GM12878 (cell line): ENCODE measurements around the gene CDRT15. TPM values are rescaled to one million over a fixed set of nuclear protein-coding genes. Genes with fewer than 3 reads are reported as not detected.
"Not testable (repeated sequence)": the region's sequence is repeated elsewhere in the genome, so short reads cannot be mapped to it uniquely, and the experiment has no call there.

Source experiments
- ATAC-seq: fragments of 200-7000 bp; cut with Tn5 transposase; 3 replicates; pipeline ENCODE4 v1.9.1; 2020; ENCODE audit warnings: mild to moderate bottlenecking, moderate library complexity
- Bru-seq: library from RNA; stranded (reverse); fragments of 400-500 nt; gene quantifications from one replicate; lab custom pipeline; 2021; lab: Mats Ljungman, UMichigan
- BruChase-seq, 2 experiments: library from RNA; stranded (reverse); fragments of 400-500 nt; gene quantifications; one replicate each; lab custom pipeline; 2021; lab: Mats Ljungman, UMichigan
- BruUV-seq: library from RNA; stranded (reverse); fragments of 400-500 nt; replicated peaks from 2 replicates; lab custom pipeline; 2021; lab: Mats Ljungman, UMichigan
- CTCF ChIA-PET: fragments of 300-600 bp; sonication (Branson Sonifier 250); formaldehyde crosslinking; extraction: SDS; loops from one replicate; lab custom pipeline; 2021; ENCODE audit warnings: inconsistent platforms; lab: Yijun Ruan, JAX
- POLR2A ChIA-PET: fragments of 350-600 bp; formaldehyde crosslinking; extraction: SDS; loops from one replicate; lab custom pipeline; 2021; ENCODE audit warnings: inconsistent platforms; lab: Charles Lee
- RAD21 ChIA-PET: fragments of 300-600 bp; sonication (Branson Sonifier 250); formaldehyde crosslinking; loops from one replicate; lab custom pipeline; 2023; ENCODE audit warnings: antibody characterized with exemption; ENCODE audit not compliant: unreplicated experiment; lab: Charles Lee
- SMC1A ChIA-PET: fragments of 300-600 bp; sonication (Branson Sonifier 250); formaldehyde crosslinking; loops from one replicate; lab custom pipeline; 2023; ENCODE audit not compliant: unreplicated experiment, uncharacterized antibody; lab: Charles Lee
- DNase-seq: peaks from one replicate; pipeline ENCODE4 v3.0.0-alpha.2; 2011; ENCODE audit warnings: low read depth, low spot score
- FAIRE-seq: peaks from 3 replicates; lab custom pipeline; 2011; peaks lifted over from hg19 to GRCh38; lab: Jason Lieb, UNC
- H2AFZ ChIP-seq: 2 replicates; pipeline ENCODE4 v1.6.0; 2011; ENCODE audit warnings: low read depth, low read length, control low read depth; ENCODE audit not compliant: control insufficient read depth
- H3K27ac ChIP-seq: 2 replicates; pipeline ENCODE4 v1.5.1; 2011; ENCODE audit warnings: control low read depth; ENCODE audit not compliant: control insufficient read depth, insufficient read depth
- H3K27me3 ChIP-seq, 2 experiments: replicated peaks in 1 of 2; 2 replicates each; pipeline versions ENCODE4 v1.6.0 to v1.6.1; 2011; ENCODE audit warnings: low read length in 1 of 2; ENCODE audit not compliant: control insufficient read depth in 2 of 2, insufficient read depth in 2 of 2
- H3K36me3 ChIP-seq, 2 experiments: 2 replicates each; pipeline ENCODE4 v1.5.1; 2011; ENCODE audit warnings: low read length in 1 of 2; ENCODE audit not compliant: control insufficient read depth in 2 of 2, insufficient read depth in 2 of 2
- H3K4me1 ChIP-seq: 2 replicates; pipeline ENCODE4 v1.6.1; 2011; ENCODE audit warnings: mild to moderate bottlenecking, low read length, moderate library complexity, mixed read lengths; ENCODE audit not compliant: control insufficient read depth, insufficient read depth
- H3K4me2 ChIP-seq: 2 replicates; pipeline ENCODE4 v1.6.0; 2011; ENCODE audit warnings: control low read depth; ENCODE audit not compliant: control insufficient read depth, insufficient read depth
- H3K4me3 ChIP-seq: fragments of 200-600 bp; sonication (generic); 2 replicates; pipeline ENCODE4 v1.5.1; 2016
- H3K79me2 ChIP-seq: 2 replicates; pipeline ENCODE4 v1.6.0; 2011; ENCODE audit warnings: low read length; ENCODE audit not compliant: control insufficient read depth, insufficient read depth
- H3K9ac ChIP-seq: 2 replicates; pipeline ENCODE4 v1.8.0; 2011; ENCODE audit warnings: low read length, control low read depth, mixed read lengths; ENCODE audit not compliant: control insufficient read depth, insufficient read depth
- H3K9me3 ChIP-seq: replicated peaks from 3 replicates; pipeline ENCODE4 v1.5.1; 2011; ENCODE audit warnings: mild to moderate bottlenecking, low read length; ENCODE audit not compliant: control insufficient read depth, insufficient read depth
- H4K20me1 ChIP-seq: 2 replicates; pipeline ENCODE4 v1.6.0; 2011; ENCODE audit not compliant: control insufficient read depth, insufficient read depth
- ATF7 ChIP-seq: fragments of 450-650 bp; IDR thresholded peaks from 2 replicates; pipeline ENCODE4 v1.6.1; 2016; ENCODE audit warnings: low read depth, mild to moderate bottlenecking
- BMI1 ChIP-seq: fragments of 450-650 bp; IDR thresholded peaks from 2 replicates; pipeline ENCODE4 v1.6.1; 2016; ENCODE audit warnings: mild to moderate bottlenecking, moderate library complexity, borderline replicate concordance
- CBFB ChIP-seq: IDR thresholded peaks from 2 replicates; pipeline ENCODE4 v1.6.1; 2016; ENCODE audit warnings: antibody characterized with exemption, low read depth
- CREM ChIP-seq: IDR thresholded peaks from 2 replicates; pipeline ENCODE4 v1.6.1; 2014; ENCODE audit warnings: antibody characterized with exemption, low read depth
- EGR1 ChIP-seq, 2 experiments: IDR thresholded peaks; 1 replicate in 1 of 2; 2 replicates in 1 of 2; pipeline ENCODE4 v1.6.1; 2011 to 2012; ENCODE audit warnings: low read depth in 2 of 2, low read length in 2 of 2, borderline replicate concordance in 1 of 2, mild to moderate bottlenecking in 1 of 2, moderate library complexity in 1 of 2
- HDGF ChIP-seq: fragments of 450-650 bp; IDR thresholded peaks from 2 replicates; pipeline ENCODE4 v1.6.1; 2016; ENCODE audit warnings: antibody characterized with exemption
- MXI1 ChIP-seq: fragments of 150-350 bp; IDR thresholded peaks from 2 replicates; pipeline ENCODE4 v1.6.1; 2011; ENCODE audit warnings: low read depth, mild to moderate bottlenecking, inconsistent platforms, low read length, improper control_type of control experiment
- POU2F2 ChIP-seq: IDR thresholded peaks from 3 replicates; pipeline ENCODE4 v1.6.1; 2011; ENCODE audit warnings: low read depth, mild to moderate bottlenecking, low read length, borderline replicate concordance
- RAD51 ChIP-seq: fragments of 450-650 bp; IDR thresholded peaks from 2 replicates; pipeline ENCODE4 v1.6.1; 2016; ENCODE audit warnings: moderate library complexity, mild to moderate bottlenecking, inconsistent platforms
- RUNX3 ChIP-seq: IDR thresholded peaks from 2 replicates; pipeline ENCODE4 v1.6.1; 2012; ENCODE audit warnings: low read length, inconsistent platforms
- SMAD1 ChIP-seq: fragments of 450-650 bp; IDR thresholded peaks from 2 replicates; pipeline ENCODE4 v1.6.1; 2018; ENCODE audit warnings: mild to moderate bottlenecking, low read depth; ENCODE audit not compliant: partially characterized antibody
- SMC3 ChIP-seq: IDR thresholded peaks from 2 replicates; pipeline ENCODE4 v1.6.1; 2011; ENCODE audit warnings: low read length, improper control_type of control experiment, borderline replicate concordance
- TARDBP ChIP-seq: IDR thresholded peaks from 2 replicates; pipeline ENCODE4 v1.6.1; 2016; ENCODE audit warnings: borderline replicate concordance
- WRNIP1 ChIP-seq: IDR thresholded peaks from 2 replicates; pipeline ENCODE4 v1.6.1; 2011; ENCODE audit warnings: low read depth, low read length, improper control_type of control experiment, borderline replicate concordance
- WGBS: methylation state at CpG from one replicate; pipeline ENCODE4 v1.1.6; 2016; ENCODE audit warnings: low lambda C conversion rate; ENCODE audit not compliant: insufficient replicate concordance, insufficient coverage; ENCODE audit errors: missing lambda C conversion rate; 5-methylcytosine and 5-hydroxymethylcytosine counted together
- in situ Hi-C: fragments of 300-500 bp; cut with MboI; formaldehyde crosslinking; loops from 9 replicates; pipeline ENCODE4 v1.14.3; 2018; ENCODE audit warnings: mixed read lengths
- intact Hi-C: fragments of 100-400 bp; cut with micrococcal nuclease; formaldehyde crosslinking; loops from one replicate; pipeline ENCODE4 v1.14.2; 2022; ENCODE audit not compliant: unreplicated experiment
- long read RNA-seq, 2 experiments: library from polyadenylated mRNA; unstranded; transcript quantifications; one replicate each; pipeline ENCODE4 v2.0.0, GENCODE V29; 2019 to 2020
- polyA minus RNA-seq, 3 experiments: library from RNA; depleted of rRNA, polyadenylated mRNA; stranded (reverse); fragments of >200 nt; gene quantifications; 2 replicates each; pipeline ENCODE4 v1.2.3, GENCODE V29; 2011
- polyA plus RNA-seq, 11 experiments: library from polyadenylated mRNA; depleted of rRNA in 4 of 11; unstranded in 6 of 11; stranded (reverse) in 5 of 11; fragments of >200 nt; fragmentation: Nextera tagmentation in 4 of 11; fragmentation: Illumina TruSeq in 1 of 11; extraction: Ambion mirVana in 4 of 11; extraction: Trizol in 1 of 11; gene quantifications; 1 replicate in 1 of 11; 2 replicates in 10 of 11; pipeline versions ENCODE4 v1.2.1 to v1.2.3, GENCODE V29; 2011 to 2016; ENCODE audit warnings: inconsistent platforms in 2 of 11, missing spikeins in 2 of 11, low read depth in 1 of 11
- total RNA-seq, 4 experiments: library from RNA; depleted of rRNA in 3 of 4; stranded (reverse); fragments of >200 nt in 3 of 4; fragmentation: Illumina TruSeq in 1 of 4; extraction: Trizol in 1 of 4; gene quantifications; 2 replicates each; pipeline versions ENCODE4 v1.2.1 to v1.2.3, GENCODE V29; 2013 to 2021

The CDRT15 gene
- not detected in 2 replicates for total RNA-seq (2013; cell fraction: nucleolus; rRNA removed)
- total RNA-seq (2014; rRNA removed) (not detected in 2 replicates), total RNA-seq (2014; rRNA removed; fragmentation: Illumina TruSeq; extraction: Trizol) (not detected in 2 replicates), total RNA-seq (2021) (not detected in 2 replicates), polyA plus RNA-seq (2011; rRNA removed) (not detected in 2 replicates), polyA plus RNA-seq (2014; fragmentation: Illumina TruSeq; extraction: Trizol) (not detected in 2 replicates), polyA plus RNA-seq (2014; fragmentation: Nextera tagmentation; extraction: Ambion mirVana) (not detected), polyA plus RNA-seq (2014; rRNA removed) (not detected in 2 replicates), polyA plus RNA-seq (2016; fragmentation: Nextera tagmentation; extraction: Ambion mirVana) (under 1 TPM in 1 of 2 experiments, not detected in 1; 0.29 TPM), polyA minus RNA-seq (2011; rRNA and poly(A)+ RNA removed) (not detected in 2 replicates), Bru-seq, nascent RNA (not detected), BruChase-seq, experiment 1, labeled RNA remaining after a 6-hour chase (not detected), BruChase-seq, experiment 2, labeled RNA remaining after a 2-hour chase (not detected)
- not detected for polyA plus RNA-seq (2011; ENCODE audit: low read depth)
- not detected in 2 replicates for polyA plus RNA-seq (2011; cell fraction: cytosol; rRNA removed)
- polyA plus RNA-seq (2011; cell fraction: nucleus; rRNA removed): not detected in 2 replicates
- 0.27 and 0.47 TPM in 2 replicates for polyA plus RNA-seq (2012)
- polyA minus RNA-seq (2011; cell fraction: cytosol; rRNA and poly(A)+ RNA removed): not detected in 2 replicates
- polyA minus RNA-seq (2011; cell fraction: nucleus; rRNA and poly(A)+ RNA removed): not detected in 2 replicates
- long read RNA-seq, experiment 1: 0 reads
- long read RNA-seq, experiment 2: 0 reads

DNA sequence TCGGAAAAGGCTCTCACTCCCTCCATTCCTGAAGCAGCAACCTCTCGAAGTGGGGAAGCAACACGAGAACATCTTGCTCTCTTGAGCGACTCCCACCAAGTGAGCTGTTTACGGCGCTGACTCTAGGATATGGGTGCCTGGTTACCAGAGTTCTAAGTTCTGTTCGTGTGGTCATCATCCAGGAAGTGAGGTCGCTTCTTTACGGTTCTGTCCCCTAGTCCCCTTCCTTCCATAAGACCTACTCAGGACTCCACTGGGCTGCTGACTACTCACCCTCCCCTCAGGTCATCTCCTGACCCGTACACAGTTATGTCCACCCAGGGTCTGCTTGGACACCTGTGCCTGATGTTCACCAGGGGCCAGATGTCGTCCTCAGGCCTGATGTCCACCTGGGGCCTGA lies at the start of gene CDRT15:
Gene CDRT15 (minus strand): TSS at position 101 of the 400 bp plus-strand sequence. CDS start 29 bp downstream, at position 72.
- RAD21 ChIA-PET, ATAC-seq, H3K79me2 ChIP-seq, SMC1A ChIA-PET, H3K9ac ChIP-seq, H3K27ac ChIP-seq, H3K4me1 ChIP-seq, H4K20me1 ChIP-seq, BruUV-seq, H3K4me2 ChIP-seq, H3K4me3 ChIP-seq, H3K9me3 ChIP-seq, H3K27me3 ChIP-seq, H2AFZ ChIP-seq, H3K36me3 ChIP-seq, DNase-seq, FAIRE-seq, POLR2A ChIA-PET, in situ Hi-C loops, CTCF ChIA-PET, intact Hi-C loops: not testable (repeated sequence)
- WGBS: 68% methylated on average over 11 of the region's 11 CpGs

DNA sequence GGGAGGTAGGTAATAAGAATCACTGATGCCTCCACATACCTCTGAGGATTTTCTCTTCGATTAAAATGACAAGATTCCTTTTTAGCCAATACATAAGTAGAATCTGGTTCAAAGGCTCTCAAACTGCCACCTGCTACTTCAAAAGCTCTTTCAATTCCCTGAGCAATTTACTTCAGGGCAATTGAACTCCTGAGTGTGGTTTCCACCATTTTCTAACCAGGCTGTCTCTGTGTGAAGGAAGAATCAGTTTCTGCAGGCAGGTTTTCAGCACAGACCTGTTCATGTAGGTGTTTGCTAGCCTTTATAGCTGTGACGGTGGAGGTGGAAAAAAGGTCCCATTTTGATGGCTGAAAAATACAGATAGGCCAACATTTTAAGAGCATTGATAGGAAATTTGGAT lies 46.1 kb upstream of the CDRT15 start:
- Histone ChIP-seq H3K27me3 (no peaks in the 10 kb centered on the region), H3K4me3 (no peak overlapping the region), H3K27ac (no peak overlapping the region), H3K4me1 (no peaks in the 10 kb centered on the region), H3K79me2 (no peaks in the 10 kb centered on the region), H3K4me2 (no peak overlapping the region), H2AFZ (no peak overlapping the region), H3K9me3 (no peaks in the 10 kb centered on the region), H4K20me1 (no peaks in the 10 kb centered on the region), H3K9ac (no peak overlapping the region), H3K36me3 (no peaks in the 10 kb centered on the region)
- in situ Hi-C loops (loop anchor here (25.0 kb wide), 1 partner anchor 945 kb away; no protein-coding TSS in a partner anchor), intact Hi-C loops (no loop called here)
- POLR2A ChIA-PET: no interaction called here
- no peak for DNase-seq
- TF ChIP-seq CREM: no peak
- TF ChIP-seq RUNX3: no peak
- TF ChIP-seq MXI1: no peak
- TF ChIP-seq TARDBP: no peak
- no peak for TF ChIP-seq CBFB
- no peak for TF ChIP-seq SMC3
- TF ChIP-seq RAD51: no peak
- no peak for TF ChIP-seq BMI1
- no peak for TF ChIP-seq POU2F2
- no peak for TF ChIP-seq SMAD1
- no peak for TF ChIP-seq ATF7
- no peak for TF ChIP-seq WRNIP1
- no peak for TF ChIP-seq EGR1 (IDR thresholded peaks at IDR 0.05; ENCODE audit: borderline replicate concordance in 1 of 2, low read depth in 2 of 2, low read length in 2 of 2)
- TF ChIP-seq HDGF: no peak
- CTCF ChIA-PET: no interaction called here
- RAD21 ChIA-PET: no interaction called here
- no peak for ATAC-seq
- 29% methylated on average over 2 of the region's 2 CpGs for WGBS
- BruUV-seq: no TSS peak
- no peak for FAIRE-seq
- SMC1A ChIA-PET: no interaction called here
